BJ (cell line): Measurements from ENCODE around the gene ARRDC5. TPM values are rescaled to one million over a fixed set of nuclear protein-coding genes. Genes with fewer than 3 reads are reported as not detected.

Experiments
- CTCF ChIA-PET: fragments of 350-600 bp; formaldehyde crosslinking; extraction: SDS; loops from one replicate; lab custom pipeline; 2021; ENCODE audit warnings: antibody characterized with exemption, inconsistent platforms; lab: Yijun Ruan, JAX
- POLR2A ChIA-PET: fragments of 300-600 bp; sonication (Branson Sonifier 250); formaldehyde crosslinking; extraction: SDS; loops from one replicate; lab custom pipeline; 2021; ENCODE audit warnings: antibody characterized with exemption; lab: Charles Lee
- DNase-seq: peaks from one replicate; pipeline ENCODE4 v3.0.0-alpha.2; 2011; ENCODE audit warnings: low read depth
- H3K27me3 ChIP-seq: 2 replicates; pipeline ENCODE4 v1.6.0; 2011; ENCODE audit warnings: low read length; ENCODE audit not compliant: control insufficient read depth, insufficient read depth
- H3K36me3 ChIP-seq: 2 replicates; pipeline ENCODE4 v1.5.1; 2011; ENCODE audit warnings: low read length; ENCODE audit not compliant: control insufficient read depth, insufficient read depth
- H3K4me3 ChIP-seq: 2 replicates; pipeline ENCODE4 v1.5.1; 2011; ENCODE audit warnings: low read depth, mild to moderate bottlenecking, control low read depth, low read length
- polyA plus RNA-seq: library from polyadenylated mRNA; depleted of rRNA; stranded (reverse); fragments of >200 nt; gene quantifications from 2 replicates; pipeline ENCODE4 v1.2.3, GENCODE V29; 2011
- TF ChIP-seq, protein P1 (sequence below): IDR thresholded peaks from 2 replicates; pipeline ENCODE4 v1.5.1; 2011; ENCODE audit warnings: low read depth, mild to moderate bottlenecking, control low read depth, inconsistent platforms, low read length, moderate library complexity; ENCODE audit not compliant: insufficient read depth

ARRDC5 gene
- polyA plus RNA-seq, 1 experiment = not detected

DNA sequence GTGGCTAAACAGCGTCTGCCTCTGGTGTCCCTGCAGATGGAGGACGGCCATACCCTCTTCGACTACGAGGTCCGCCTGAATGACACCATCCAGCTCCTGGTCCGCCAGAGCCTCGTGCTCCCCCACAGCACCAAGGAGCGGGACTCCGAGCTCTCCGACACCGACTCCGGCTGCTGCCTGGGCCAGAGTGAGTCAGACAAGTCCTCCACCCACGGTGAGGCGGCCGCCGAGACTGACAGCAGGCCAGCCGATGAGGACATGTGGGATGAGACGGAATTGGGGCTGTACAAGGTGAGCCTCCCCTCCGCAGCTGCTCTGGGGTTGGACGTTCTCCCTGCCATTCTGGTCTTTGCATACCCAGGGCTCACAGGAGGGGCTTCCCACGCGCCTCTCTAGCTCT, 26.5 kb upstream of the ARRDC5 start:
- CTCF ChIA-PET = interaction anchor here (1.1 kb wide), 1 partner anchor 120 kb away, joined by 3 read pairs; no protein-coding TSS in a partner anchor
- POLR2A ChIA-PET = interaction anchor here (0.7 kb wide), 1 partner anchor 120 kb away, joined by 3 read pairs; no protein-coding TSS in a partner anchor
- Histone ChIP-seq H3K4me3 (no peak overlapping the region), H3K27me3 (no peaks in the 10 kb centered on the region), H3K36me3 (peaks cover 10% of the 10 kb centered on the region)
- TF ChIP-seq, protein P1, sequence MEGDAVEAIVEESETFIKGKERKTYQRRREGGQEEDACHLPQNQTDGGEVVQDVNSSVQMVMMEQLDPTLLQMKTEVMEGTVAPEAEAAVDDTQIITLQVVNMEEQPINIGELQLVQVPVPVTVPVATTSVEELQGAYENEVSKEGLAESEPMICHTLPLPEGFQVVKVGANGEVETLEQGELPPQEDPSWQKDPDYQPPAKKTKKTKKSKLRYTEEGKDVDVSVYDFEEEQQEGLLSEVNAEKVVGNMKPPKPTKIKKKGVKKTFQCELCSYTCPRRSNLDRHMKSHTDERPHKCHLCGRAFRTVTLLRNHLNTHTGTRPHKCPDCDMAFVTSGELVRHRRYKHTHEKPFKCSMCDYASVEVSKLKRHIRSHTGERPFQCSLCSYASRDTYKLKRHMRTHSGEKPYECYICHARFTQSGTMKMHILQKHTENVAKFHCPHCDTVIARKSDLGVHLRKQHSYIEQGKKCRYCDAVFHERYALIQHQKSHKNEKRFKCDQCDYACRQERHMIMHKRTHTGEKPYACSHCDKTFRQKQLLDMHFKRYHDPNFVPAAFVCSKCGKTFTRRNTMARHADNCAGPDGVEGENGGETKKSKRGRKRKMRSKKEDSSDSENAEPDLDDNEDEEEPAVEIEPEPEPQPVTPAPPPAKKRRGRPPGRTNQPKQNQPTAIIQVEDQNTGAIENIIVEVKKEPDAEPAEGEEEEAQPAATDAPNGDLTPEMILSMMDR = no peak
- DNase-seq = no peak

DNA sequence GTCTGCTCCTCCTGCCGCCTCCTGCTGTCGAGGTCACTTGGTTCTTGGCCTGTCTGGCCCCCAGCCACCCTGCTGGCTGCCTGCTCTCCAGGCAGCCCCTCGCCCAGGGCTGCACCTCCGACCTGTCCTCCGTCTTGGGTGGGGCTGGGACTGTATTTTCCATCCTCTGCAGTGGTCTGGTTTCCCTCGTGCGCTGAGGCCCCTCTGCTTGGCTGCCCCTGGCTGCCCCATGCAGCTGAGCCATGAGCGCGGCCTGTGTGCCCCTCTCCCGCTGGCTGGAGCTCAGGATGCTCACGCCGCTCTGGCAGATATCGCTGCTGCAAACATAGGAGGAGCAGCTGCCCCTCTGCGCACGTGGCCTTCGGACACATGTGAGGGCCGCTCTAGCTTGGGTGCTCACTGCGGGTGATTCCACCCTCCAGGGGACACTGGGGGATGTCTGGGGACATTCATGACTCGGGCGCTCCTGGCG, 20.6 kb upstream of the ARRDC5 start:
- TF ChIP-seq, protein P1 = no peak
- DNase-seq = no peak

DNA sequence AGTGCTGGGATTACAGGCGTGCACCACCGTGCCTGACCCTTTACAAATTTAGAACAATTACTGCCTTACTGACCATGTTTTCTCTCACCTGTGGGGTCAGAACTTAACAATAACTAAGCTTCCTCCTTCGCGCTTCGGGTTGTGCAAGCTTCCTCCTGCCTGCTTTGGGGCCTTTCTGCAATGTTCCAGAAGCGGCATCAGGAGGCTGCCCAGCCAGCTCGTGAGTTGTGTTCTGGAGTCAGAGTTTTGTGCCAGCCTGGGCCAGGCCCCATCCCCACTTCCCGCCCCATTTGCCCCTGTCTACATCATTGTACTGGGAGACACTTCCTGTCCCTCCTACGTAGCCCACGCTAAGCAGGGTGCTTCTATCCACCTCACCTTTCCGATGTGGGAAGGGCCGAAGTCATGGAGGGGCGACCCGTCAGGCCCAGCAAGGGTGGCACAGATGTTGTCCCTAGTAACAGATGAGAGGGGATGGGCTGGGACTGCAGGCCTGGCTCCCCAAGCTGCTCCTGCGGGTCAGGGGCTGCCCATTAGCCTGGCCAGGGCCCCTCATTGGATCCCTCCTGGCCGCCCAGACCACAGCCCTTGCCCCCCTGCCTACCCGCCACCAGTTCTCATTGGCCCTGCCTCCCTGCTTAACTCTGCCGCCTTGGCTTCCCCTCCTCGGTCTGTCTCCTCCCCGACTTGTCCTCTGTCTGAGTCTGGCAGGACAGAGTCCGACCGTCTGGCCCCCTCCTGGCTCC, 20.0 kb upstream of the ARRDC5 start:
- POLR2A ChIA-PET = no interaction called here
- Histone ChIP-seq H3K36me3 (peaks cover 1% of the 10 kb centered on the region; the same call in 1 of the 2 replicates), H3K27me3 (no peaks in the 10 kb centered on the region), H3K4me3 (no peak overlapping the region)
- TF ChIP-seq, protein P1 = no peak
- DNase-seq = no peak
- CTCF ChIA-PET = interaction anchor here (1.3 to 1.8 kb wide), 2 partner anchors 11 to 109 kb away, joined by 3 to 5 read pairs; no protein-coding TSS in a partner anchor

More for the DNA sequence above, 20.6 kb upstream of the ARRDC5 start:
- CTCF ChIA-PET = interaction anchor here (1.8 kb wide), 1 partner anchor 12 kb away, joined by 5 read pairs; no protein-coding TSS in a partner anchor
- H3K27me3 ChIP-seq = no peaks in the 10 kb centered on the region
- H3K4me3 ChIP-seq = no peak overlapping the region
- peaks cover 1% of the 10 kb centered on the region; the same call in 1 of the 2 replicates for H3K36me3 ChIP-seq
- POLR2A ChIA-PET = no interaction called here

- TF ChIP-seq, protein P1 = no peak
- ChIA-PET POLR2A (no interaction called here), CTCF (interaction anchor here (0.6 to 7.4 kb wide), 6 partner anchors 69 to 234 kb away, joined by 3 to 133 read pairs (median 6); no protein-coding TSS in a partner anchor)
- DNase-seq = no peak
- Histone ChIP-seq H3K4me3 (no peak overlapping the region), H3K27me3 (no peaks in the 10 kb centered on the region), H3K36me3 (no peaks in the 10 kb centered on the region)
Measured at GRCh38 chr19:4916292-4917082, 13.8 kb upstream of the ARRDC5 start.
